NCI-H345 (cell line): ENCODE results near the gene ATP6V0E1.

Source experiments
- DNase-seq: peaks from one replicate; lab custom pipeline; 2025; lab: John Stamatoyannopoulos, UW

The ATP6V0E1 gene

GRCh38 chr5:172956936-172957335, 26.6 kb upstream of the ATP6V0E1 start:
- DNase-seq: no peak

- DNase-seq: no peak
Observed at GRCh38 chr5:172957458-172957857, 26.1 kb upstream of the ATP6V0E1 start.

DNA sequence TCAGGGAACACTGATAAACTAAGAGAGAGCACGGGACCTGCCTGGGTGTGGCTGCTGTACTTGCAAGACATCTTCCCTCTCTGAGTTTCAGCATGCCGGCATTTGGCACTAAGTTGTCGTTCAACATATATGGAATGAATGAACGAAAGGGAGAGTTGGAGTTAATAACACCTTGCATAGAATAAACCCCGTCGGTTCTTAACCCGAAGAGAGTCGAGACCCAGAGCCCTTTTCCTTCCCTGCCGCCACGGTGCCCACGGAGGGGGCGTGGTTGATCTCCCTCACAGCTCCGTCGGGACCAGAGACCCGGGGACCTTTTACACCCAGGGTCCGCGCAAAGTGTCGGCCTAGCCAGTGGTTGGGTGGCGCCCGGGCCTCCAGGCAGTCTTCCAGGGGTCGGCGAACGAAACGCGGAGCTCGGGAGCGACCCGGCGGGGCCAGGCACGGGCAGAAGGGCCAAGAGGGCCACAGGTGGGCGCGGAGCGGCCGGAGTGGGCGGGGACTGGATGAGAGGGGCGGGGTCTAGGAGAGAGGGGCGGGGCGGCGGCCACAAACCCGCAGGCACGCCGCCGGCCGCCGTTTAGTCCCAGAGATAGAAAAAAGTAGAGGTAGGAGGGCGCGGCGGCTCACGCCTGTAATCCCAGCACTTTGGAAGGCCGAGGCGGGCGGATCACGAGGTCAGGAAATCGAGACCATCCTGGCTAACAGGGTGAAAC, 25.1 kb upstream of the ATP6V0E1 start:
- DNase-seq: peak; percentile 73

- no peak for DNase-seq
Observed at GRCh38 chr5:172959824-172960799, 23.5 kb upstream of the ATP6V0E1 start.

- DNase-seq: no peak
Observed at GRCh38 chr5:172969921-172970320, 13.7 kb upstream of the ATP6V0E1 start.

DNA sequence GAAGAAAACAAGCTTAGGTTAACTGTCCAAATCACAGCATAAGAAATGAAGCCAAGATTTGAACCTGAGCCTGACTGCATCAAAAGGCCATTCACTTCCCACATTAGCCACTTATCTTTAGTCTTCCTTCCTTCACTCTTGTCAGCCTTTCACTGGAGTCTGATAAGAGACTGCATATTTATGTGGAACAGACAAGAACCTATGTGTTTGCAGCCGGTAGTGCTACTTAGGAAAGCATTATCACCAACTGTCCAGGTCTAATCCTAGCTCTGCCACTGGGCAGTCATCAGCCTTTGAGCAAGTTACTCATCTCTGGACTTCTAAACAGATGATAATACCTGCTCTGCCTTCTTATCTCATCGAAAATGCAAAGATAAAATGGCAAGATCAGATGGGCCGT, 12.1 kb upstream of the ATP6V0E1 start:
- DNase-seq: no peak

GRCh38 chr5:172972552-172972951, 11.0 kb upstream of the ATP6V0E1 start:
- DNase-seq: no peak

DNA sequence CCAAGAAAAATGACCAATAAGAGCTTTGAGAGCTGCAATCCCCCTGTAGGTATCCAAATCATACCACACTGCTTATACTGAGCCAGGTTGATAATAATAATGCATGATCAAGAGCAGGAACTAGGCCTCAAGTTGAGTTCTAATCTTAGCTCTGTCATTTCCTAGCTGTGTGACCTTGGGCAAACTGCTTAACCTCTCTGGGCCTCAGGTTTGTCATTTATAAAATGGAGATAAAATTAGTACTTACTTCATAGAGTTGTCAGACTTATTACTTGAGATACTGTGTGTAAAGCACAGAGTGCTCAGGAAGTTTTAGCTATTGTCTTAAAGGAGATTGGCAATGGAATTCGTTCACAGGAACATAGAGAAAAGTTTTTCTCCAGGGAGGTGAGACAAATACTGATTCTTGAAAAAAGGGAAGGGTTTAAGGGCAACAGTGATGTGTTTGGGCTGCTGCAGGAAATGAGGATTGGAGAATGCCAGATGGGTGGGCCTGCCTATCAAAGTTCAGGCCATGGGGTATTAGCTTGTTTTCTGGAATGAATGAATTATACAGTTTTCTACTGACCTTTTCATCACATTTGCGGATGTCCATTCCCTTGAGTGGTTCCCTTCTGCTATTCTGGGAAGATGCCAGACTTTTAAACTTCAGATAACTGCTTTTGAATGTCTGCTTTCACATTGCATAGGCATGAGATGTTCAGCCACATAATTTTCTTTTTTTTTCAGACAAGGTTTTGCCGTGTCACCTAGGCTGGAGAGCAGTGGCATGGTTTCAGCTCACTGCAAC, 10.2 kb upstream of the ATP6V0E1 start:
- no peak for DNase-seq

- no peak for DNase-seq
Observed at GRCh38 chr5:172973931-172974330, 9.6 kb upstream of the ATP6V0E1 start.

GRCh38 chr5:172975289-172975688, 8.3 kb upstream of the ATP6V0E1 start:
- no peak for DNase-seq

DNA sequence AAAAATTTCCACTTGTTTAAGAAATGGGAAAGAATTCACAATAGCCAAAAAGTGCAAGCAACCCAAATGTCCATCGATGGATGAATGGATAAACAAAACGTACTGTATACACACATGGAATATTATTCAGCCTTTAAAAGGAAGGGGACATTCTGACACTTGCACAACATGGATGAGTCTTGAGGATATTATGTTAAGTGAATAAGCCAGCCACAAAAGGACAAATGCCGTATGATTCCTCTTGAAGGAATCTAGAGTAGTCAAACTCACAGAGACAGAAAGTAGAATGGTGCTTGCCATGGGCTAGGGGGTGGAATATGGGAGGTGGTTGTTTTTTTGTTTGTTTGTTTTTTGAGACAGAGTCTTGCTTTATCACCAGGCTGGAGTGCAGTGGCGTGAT, 3.8 kb upstream of the ATP6V0E1 start:
- DNase-seq: no peak

- DNase-seq: no peak
Observed at GRCh38 chr5:172981931-172982330, 1.6 kb upstream of the ATP6V0E1 start.

GRCh38 chr5:172984244-172984953, 828 bp downstream of the ATP6V0E1 start:
- peak; percentile 39 for DNase-seq

- DNase-seq: no peak
Observed at GRCh38 chr5:172985596-172985995, 2.0 kb downstream of the ATP6V0E1 start.

GRCh38 chr5:172988276-172988675, 4.7 kb downstream of the ATP6V0E1 start:
- no peak for DNase-seq

- DNase-seq: no peak
Observed at GRCh38 chr5:172990776-172991175, 7.2 kb downstream of the ATP6V0E1 start.

- no peak for DNase-seq
Observed at GRCh38 chr5:172994405-172994804, 10.8 kb downstream of the ATP6V0E1 start.

DNA sequence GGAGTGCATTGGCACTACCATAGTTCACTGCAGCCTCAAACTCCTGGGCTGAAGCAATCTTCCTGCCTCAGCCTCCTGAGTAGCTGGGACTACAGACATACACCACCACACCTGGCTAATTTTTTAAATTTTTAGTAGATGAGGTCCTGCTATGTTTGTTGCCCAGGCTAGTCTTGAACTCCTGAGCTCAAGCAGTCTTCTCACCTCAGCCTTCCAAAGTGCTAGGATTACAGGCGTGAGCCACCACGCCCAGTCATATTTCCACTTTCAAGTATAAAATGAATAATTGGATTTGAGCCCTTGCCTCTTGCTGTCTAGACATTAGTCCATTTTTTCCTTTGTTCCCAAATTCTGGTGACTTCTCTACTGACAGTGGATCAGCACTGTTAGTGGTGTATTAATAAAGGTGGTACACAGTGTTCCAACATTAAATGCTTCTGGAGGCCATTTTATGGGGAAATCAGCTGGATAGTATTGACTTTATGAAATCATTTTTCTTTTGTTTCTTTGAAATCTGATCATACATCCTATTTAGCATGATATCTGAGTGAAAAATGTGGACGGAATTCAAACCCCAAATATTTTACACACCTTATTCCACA, 15.9 kb downstream of the ATP6V0E1 start:
- no peak for DNase-seq

DNA sequence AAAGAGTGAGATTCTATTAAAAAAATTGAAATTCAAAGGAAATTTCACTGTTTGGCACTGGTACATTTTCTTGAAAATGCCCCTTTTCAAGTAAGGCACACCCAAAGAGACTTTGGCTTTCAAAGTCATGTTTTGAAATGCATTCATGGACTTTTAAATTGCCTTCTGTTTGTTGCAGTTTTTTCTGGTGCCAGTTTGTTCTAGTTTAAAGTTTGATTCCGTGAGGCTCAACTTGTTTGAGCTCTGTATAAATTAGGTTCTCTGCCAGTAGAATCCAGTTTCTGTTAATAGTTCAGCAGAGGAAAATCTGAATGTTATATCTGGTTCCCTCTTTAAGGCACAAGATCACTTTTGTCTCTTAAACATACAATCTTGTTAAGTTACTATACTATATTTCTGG, 16.4 kb downstream of the ATP6V0E1 start:
- DNase-seq: no peak

- no peak for DNase-seq
Observed at GRCh38 chr5:173001229-173001841, 17.8 kb downstream of the ATP6V0E1 start.

DNA sequence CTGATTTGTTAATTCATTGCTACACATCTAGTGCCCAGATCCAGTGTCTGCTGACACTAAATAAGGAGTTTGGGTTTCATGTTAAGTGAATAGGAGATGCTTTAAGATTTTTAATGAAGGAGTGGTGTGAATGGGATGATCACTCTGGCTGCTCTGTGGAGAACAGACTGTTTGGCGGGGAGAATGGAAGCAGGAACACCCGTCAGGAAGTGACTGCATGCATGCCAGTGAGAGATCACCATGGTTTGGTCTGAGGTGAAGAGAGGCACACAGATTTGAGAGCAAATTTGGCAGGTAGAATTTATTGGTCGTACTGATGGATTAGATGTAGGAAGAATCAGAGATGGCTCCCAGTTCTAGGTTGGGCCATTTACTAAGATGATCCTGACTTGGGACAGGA, 19.8 kb downstream of the ATP6V0E1 start:
- no peak for DNase-seq
